DMS 273 (cell line): ENCODE measurements around the gene SETD3.

Source experiments
- DNase-seq: peaks from one replicate; lab custom pipeline; 2025; ENCODE audit not compliant: unreplicated experiment; lab: John Stamatoyannopoulos, UW

The SETD3 gene

DNA sequence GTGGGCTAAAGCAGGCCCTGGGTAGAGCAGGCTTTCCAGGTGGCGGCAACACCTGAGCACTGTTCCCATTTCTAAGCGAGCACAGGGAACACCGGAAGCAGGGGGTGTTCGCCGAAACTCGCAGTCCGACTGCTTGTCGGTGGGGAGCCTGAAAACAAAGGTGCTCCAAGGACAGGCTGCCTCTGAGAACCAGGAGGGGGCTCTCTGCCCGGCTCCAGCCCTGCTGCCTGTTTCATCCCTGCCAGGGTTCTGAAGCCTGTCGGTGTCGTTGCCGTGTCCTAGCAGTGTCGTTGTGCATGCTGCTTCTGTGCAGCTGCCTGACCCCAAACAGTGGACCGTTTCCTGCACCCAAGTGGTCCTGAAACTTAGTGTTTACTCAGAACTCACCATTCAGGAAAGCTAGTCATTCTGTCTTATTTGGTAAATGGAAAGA, 22.3 kb upstream of the SETD3 start:
- DNase-seq = no peak

DNA sequence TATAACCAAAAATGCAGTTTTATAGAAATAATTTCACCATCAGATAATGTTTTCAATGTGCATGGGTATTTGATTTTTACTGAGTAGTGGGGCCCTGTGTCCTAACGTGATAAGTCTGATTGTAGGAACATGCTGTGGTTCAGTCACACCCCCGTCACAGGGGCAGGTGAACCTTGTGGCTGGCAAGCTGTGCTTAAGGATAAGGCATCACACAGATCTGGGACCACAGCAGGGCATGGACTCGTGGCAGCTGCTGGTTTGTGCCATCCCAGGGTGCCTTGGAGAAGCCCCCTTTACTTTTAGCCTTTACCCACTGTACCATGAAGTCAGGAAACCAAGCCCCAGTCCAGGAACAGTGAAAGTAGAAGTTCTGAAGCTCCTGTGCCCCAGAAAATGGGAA, 17.2 kb upstream of the SETD3 start:
- DNase-seq = no peak

- no peak for DNase-seq
Observed at GRCh38 chr14:99497341-99497740, 16.7 kb upstream of the SETD3 start.

DNA sequence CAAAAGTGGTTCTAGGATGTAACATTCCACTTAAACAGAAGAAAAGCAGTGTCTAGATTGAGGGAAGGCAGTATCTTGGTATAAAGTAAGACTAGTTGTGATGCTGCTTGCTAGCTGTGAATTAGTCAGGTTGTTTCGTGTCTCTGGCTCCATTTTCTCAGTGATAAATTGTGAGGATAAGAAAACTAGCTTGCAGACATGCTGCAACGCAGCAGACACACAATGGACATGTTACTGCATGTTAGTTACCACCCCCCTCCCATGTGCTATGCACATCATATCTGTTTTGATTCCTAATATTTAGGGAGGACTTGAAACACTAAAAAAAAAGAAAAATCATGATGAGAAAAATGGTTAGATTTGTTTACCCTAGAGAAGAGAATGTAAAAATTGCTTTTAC, 3.4 kb upstream of the SETD3 start:
- DNase-seq = no peak

DNA sequence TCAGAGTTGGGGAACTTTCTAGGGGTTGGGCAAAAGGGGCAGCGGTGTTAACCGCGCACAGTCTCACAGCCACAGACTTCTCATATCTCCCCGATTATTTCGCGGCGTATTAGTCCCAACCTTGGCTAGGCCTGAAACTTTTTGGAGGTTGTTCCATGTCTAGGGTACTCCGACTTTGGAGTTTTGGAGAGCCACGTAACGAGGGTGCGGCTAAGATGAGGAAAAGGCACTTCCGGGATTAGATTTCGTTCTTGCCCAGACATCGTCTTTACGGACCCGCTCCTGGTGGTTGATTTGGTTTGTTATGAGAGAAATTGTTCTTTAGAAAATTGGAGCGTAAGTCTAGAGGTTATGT, 1.1 kb upstream of the SETD3 start:
- peak; percentile 60 for DNase-seq

GRCh38 chr14:99480917-99481744, 472 bp upstream of the SETD3 start, which contains the start of gene CCNK:
Gene CCNK, plus strand, starts transcription at chr14:99481409. Its CDS starts 11,269 bp downstream, at chr14:99492678.
- peak; percentile 100 for DNase-seq

DNA sequence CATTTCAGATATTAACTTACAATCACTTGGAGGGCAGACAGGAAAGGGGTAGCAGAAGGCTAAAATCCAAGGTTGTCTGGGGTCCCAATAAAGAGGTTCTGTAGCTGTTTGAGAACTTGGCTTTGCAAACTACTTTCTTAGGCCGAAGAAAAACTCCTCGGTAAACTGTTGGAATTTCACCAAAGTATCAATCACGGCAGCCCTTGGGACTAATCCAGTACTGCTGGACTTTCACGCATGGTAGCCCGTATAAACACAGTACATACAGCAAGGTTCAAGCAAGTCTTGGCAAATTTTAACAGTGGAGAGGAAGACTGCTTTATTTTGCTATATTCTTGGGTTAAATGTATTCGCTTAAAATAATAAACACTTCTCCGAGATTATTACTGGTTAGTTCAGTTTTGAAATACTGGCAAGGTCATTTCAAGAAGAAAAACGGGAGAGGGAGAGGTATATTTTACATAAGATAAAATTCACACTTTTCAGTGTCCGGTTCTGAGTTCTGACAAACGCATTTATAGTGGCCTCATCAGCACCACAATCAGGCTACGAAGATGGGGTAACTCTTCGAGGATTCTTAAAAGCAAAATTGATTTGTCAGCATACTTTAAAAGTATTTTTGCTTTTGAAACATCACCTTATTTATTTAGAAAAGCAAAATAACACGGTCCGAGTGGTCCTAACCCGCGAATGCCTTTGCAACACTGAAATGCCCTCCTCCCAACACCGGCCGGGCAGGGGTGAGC, 1.3 kb downstream of the SETD3 start:
- no peak for DNase-seq

- DNase-seq = no peak
Observed at GRCh38 chr14:99478128-99478527, 2.5 kb downstream of the SETD3 start.

DNA sequence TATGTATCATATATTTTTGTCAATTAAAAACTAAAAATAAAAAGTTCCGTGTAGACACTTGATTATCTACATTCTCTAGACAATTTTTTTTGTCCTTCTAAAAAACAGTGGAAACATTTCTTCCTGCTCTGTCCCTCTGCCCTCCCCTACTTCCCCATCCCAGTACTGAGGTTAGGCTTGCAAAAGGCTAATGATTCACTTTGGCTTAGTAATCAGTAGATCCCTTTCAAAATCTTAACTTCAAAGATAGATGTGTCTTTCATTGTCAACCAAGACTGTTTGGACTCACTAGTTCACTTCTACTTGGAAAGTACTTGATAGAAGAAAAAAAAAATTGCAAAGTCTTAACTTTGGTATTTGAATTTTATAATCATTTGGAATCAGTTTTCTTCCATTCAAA, 3.8 kb downstream of the SETD3 start:
- DNase-seq = no peak

DNA sequence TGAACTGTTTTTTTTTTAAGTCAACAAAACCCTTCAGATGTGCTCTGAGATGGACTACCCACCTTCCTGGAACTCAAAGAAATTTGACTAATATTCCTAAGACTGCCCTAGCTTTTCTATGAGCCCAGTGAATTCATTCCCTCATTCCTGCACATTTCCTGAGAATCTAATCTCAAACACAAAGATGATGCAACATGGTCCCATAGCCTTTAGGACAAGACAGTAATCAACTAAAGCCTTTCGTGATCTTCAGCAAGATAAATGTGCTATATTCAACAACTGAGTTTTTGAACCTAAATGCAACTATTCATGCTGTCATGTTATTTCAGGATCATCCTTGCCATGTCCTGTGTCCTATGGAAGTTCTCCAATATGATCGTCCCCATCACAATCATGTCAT, 5.0 kb downstream of the SETD3 start:
- DNase-seq = no peak

- no peak for DNase-seq
Observed at GRCh38 chr14:99475179-99475578, 5.5 kb downstream of the SETD3 start.

- no peak for DNase-seq
Observed at GRCh38 chr14:99473458-99473857, 7.2 kb downstream of the SETD3 start.

- no peak for DNase-seq
Observed at GRCh38 chr14:99472937-99473336, 7.7 kb downstream of the SETD3 start.

GRCh38 chr14:99471731-99472130, 8.9 kb downstream of the SETD3 start:
- DNase-seq = no peak

GRCh38 chr14:99468836-99469592, 11.6 kb downstream of the SETD3 start:
- no peak for DNase-seq

- DNase-seq = no peak
Observed at GRCh38 chr14:99468081-99468480, 12.6 kb downstream of the SETD3 start.

DNA sequence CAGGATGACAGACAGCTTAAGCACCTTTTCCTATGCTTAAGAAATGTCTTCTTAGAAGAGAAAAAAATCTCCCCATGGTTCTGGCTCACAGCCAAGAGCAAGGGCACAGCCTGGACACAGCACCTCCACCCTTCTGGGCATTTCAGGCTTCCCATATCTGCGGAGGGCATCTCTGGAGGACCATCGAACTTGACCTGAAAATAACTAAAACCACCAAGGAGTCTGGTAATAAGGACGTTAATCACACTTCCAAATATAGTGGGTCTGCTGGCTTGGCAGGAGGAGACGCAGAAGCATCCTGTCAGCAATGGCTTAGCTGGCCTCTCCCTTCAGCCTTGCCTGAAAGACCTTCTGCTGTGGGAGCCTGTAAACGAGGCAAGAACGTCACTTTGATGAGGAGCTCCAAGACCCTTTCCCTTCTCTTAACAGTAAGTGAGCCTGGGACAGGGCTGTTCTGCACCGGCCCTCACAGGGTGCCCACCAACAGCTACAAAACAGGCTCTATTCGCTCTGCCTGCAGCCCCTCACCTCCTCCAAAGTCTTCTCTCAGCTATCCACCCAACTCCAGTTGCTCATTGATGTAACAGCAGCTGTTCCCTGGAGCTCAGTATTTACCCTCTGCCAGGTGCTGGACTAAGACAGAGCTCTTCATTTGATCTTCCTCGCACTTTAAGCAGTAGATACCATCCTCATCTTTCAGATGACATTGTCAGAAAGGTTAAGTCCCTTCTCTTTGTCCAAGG, 13.2 kb downstream of the SETD3 start:
- DNase-seq = peak; percentile 23

- no peak for DNase-seq
Observed at GRCh38 chr14:99466758-99467157, 13.9 kb downstream of the SETD3 start.

- no peak for DNase-seq
Observed at GRCh38 chr14:99465288-99465687, 15.4 kb downstream of the SETD3 start.

DNA sequence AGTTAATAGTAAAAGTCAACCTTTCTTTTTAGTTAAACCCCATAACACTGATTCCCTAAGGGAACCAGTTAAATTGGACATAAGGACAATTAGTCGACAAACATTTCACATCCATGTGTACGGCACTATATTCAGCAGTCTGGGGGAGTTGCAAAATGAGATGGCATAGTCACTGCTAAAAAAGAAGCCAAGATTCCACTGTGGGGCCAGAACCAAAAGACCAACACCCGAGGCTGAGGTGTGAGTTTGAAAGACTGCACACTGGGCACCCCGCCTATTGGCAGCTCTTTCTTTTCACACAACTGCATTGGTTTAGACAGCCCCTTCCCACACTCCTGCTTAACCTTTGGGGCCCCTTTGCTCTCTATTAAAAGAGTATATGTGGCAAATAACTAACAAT, 16.7 kb downstream of the SETD3 start:
- DNase-seq = no peak

DNA sequence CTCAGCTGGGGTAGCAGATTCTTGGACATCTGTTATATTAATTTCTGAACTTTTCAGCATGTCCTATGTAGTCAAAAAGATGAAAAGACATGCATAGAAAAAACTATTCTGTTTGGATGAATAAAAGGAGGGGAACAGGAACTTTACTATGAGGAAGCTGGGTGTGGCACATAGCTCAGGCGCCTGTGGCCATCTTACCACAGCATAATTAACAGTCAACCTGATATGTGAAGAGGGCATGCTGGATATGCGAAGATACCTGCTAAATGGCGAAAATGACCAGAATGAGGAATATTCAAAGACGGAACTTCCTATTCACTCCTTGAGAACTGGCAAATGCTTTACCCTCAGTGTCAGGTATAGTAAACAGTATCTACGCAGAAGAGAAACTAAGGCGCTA, 18.4 kb downstream of the SETD3 start:
- no peak for DNase-seq
